Measurements from ENCODE around the gene GPS2. TPM values are rescaled to one million over a fixed set of nuclear protein-coding genes. Genes with fewer than 3 reads are reported as not detected.

GPS2 gene
- total and polyA plus RNA-seq, 2 donors (not counting 3 experiments of a cell fraction or from before 2014, with no cell fraction given), result 51.6 to 132 TPM

DNA sequence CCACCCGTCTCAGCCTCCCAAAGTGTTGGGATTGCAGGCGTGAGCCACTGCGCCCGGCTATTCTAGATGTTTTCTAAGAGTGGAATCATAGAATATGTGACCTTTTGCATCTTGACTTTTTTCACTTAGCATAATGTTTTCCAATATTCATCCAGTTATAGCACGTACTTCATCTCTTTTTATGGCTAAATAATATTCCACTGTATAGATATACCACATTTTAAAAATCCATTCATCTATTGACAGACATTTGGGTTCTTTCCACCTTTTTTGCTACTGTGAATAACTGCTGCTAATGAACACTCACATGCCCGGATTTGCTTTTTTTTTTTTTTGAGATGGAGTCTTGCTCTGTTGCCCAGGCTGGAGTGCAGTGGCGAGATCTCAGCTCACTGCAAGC lies 11.0 kb downstream of the GPS2 start:
- Histone ChIP-seq H3K36me3 (ENCODE audit: control insufficient read depth in 2 of 2, extremely low read depth in 1 of 2, insufficient read depth in 2 of 2, low read length in 2 of 2) (no peaks in the 10 kb centered on the region), H3K27me3 (ENCODE audit: control insufficient read depth in 2 of 2, insufficient read depth in 2 of 2, low read length in 2 of 2) (no peaks in the 10 kb centered on the region), H3K4me2 (ENCODE audit: insufficient read depth, low read length) (no peak overlapping the region), H3K79me2 (ENCODE audit: control insufficient read depth, insufficient read depth, low read length) (peaks cover 17% of the 10 kb centered on the region), H3K9me1 (replicated peaks; ENCODE audit: control insufficient read depth, extremely low read depth, insufficient read depth, low read length) (no peaks in the 10 kb centered on the region), H3K9me3 (replicated peaks; ENCODE audit: control insufficient read depth, insufficient read depth, low read length) (no peaks in the 10 kb centered on the region), H3K27ac (ENCODE audit: insufficient read depth, low read depth, low read length) (no peak overlapping the region), H3K9ac (replicated peaks; ENCODE audit: extremely low read depth, insufficient read depth, low read length) (no peak overlapping the region), H3K4me1 (ENCODE audit: control insufficient read depth, extremely low read depth, insufficient read depth, low read length) (peaks cover 1% of the 10 kb centered on the region), H3K4me3 (replicated peaks in 1 of 3; ENCODE audit: insufficient read depth in 1 of 3, low read depth in 1 of 3, low read length in 3 of 3) (no peak overlapping the region), H2AFZ (ENCODE audit: low read depth, low read length) (no peak overlapping the region), H4K20me1 (replicated peaks; ENCODE audit: control insufficient read depth, extremely low read depth, insufficient read depth, low read length) (no peaks in the 10 kb centered on the region)
- dilution Hi-C loops (cut with MboI; ENCODE audit: extremely low pct_ligation_motif_present, low sequenced_read_pairs) (no loop called here), intact Hi-C loops (cut with micrococcal nuclease) (no loop called here)
- ChIA-PET POLR2A (interaction anchor here (0.6 kb wide), 1 partner anchor 176 kb away, joined by 4 read pairs; no protein-coding TSS in a partner anchor), CTCF (no interaction called here)
- TF ChIP-seq GATA2 (IDR thresholded peaks at IDR 0.05; ENCODE audit: insufficient read depth, insufficient read length, low read depth, low read length), result no peak
- TF ChIP-seq, protein P1, sequence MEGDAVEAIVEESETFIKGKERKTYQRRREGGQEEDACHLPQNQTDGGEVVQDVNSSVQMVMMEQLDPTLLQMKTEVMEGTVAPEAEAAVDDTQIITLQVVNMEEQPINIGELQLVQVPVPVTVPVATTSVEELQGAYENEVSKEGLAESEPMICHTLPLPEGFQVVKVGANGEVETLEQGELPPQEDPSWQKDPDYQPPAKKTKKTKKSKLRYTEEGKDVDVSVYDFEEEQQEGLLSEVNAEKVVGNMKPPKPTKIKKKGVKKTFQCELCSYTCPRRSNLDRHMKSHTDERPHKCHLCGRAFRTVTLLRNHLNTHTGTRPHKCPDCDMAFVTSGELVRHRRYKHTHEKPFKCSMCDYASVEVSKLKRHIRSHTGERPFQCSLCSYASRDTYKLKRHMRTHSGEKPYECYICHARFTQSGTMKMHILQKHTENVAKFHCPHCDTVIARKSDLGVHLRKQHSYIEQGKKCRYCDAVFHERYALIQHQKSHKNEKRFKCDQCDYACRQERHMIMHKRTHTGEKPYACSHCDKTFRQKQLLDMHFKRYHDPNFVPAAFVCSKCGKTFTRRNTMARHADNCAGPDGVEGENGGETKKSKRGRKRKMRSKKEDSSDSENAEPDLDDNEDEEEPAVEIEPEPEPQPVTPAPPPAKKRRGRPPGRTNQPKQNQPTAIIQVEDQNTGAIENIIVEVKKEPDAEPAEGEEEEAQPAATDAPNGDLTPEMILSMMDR (IDR thresholded peaks at IDR 0.05; ENCODE audit: extremely low read depth in 1 of 2, insufficient read depth in 1 of 2, low read depth in 1 of 2, low read length in 2 of 2), result no peak
- TF ChIP-seq, protein P2, sequence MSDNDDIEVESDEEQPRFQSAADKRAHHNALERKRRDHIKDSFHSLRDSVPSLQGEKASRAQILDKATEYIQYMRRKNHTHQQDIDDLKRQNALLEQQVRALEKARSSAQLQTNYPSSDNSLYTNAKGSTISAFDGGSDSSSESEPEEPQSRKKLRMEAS (IDR thresholded peaks at IDR 0.05; ENCODE audit: insufficient read depth, insufficient read length), result no peak
- no peak for TF ChIP-seq JUN (IDR thresholded peaks at IDR 0.05; ENCODE audit: borderline replicate concordance, insufficient read depth, insufficient read length, low read depth)
- no peak for TF ChIP-seq FOS (IDR thresholded peaks at IDR 0.05; ENCODE audit: borderline replicate concordance, insufficient read depth, low read length)
- TF ChIP-seq MYC (IDR thresholded peaks at IDR 0.05; ENCODE audit: low read depth, low read length), result no peak
- no peak for TF ChIP-seq EZH2 (IDR thresholded peaks at IDR 0.05; ENCODE audit: borderline replicate concordance, low read depth, low read length, severe bottlenecking)
- TF ChIP-seq POLR2AphosphoS5 (IDR thresholded peaks at IDR 0.05; ENCODE audit: insufficient read depth, low read depth, low read length), result no peak
- TF ChIP-seq POLR2A (IDR thresholded peaks at IDR 0.05; ENCODE audit: low read depth, low read length), result no peak
- FAIRE-seq (no peak), DNase-seq (ENCODE audit: low read depth, low spot score) (no peak)
- no TSS peak for BruUV-seq (replicated peaks)

Measured in endothelial cell of umbilical vein (primary cell).